ENCODE results near the gene ELAC2. TPM values are rescaled to one million over a fixed set of nuclear protein-coding genes. Genes with fewer than 3 reads are reported as not detected.
A peak's percentile ranks its signal among the peaks of the same experiment; 100 is the strongest.
"Not testable (repeated sequence)": the region's sequence is repeated elsewhere in the genome, so short reads cannot be mapped to it uniquely, and the experiment has no call there.

The ELAC2 gene
- total RNA-seq, 6 donors from 2014 or later = 40.5 to 67.1 (median 46.4) TPM

DNA sequence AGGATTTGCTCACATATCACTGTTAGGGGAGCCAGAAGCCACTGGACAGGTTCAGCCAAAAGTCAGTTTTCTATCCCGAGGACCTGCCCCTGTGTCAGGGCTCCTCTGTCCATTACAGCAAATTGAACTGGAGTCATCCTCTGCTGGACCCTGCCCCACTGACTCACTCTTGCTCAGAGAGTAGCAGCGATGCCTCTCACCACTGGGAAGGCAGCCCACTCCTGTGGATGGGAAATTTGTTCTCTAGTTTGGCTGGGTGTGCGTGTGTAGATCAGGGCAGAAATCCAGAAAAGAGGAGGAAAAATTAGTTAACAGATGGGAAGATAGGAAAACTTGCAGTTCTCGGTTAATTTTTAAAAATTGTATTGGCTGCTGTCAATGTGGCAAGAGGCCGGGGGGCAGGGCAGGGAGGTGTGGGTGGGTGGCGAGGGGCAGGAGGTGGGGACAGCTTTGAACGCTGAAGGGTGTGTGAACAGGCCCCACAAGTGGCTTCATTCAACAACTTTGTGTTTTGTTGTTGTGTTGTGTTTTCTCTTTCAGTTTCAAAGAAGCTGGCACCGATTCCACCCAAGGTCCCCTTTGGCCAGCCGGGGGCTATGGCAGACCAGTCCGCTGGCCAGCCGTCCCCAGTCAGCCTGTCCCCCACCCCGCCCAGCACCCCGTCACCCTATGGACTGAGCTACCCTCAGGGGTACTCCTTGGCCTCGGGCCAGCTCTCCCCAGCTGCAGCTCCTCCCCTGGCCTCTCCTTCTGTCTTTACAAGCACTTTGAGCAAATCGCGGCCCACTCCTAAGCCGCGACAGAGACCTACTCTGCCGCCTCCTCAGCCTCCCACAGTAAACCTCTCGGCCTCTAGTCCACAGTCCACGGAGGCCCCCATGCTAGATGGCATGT is 33.6 kb downstream of the ELAC2 start:
- ATAC-seq (ENCODE audit: low FRiP score in 2 of 2) (peak in 1 of 2 donors; percentile 95), DNase-seq (no peak)
- no peaks in the 10 kb centered on the region for H3K27me3 ChIP-seq
- no peaks in the 10 kb centered on the region for H3K9me3 ChIP-seq
- no peaks in the 10 kb centered on the region for H3K4me1 ChIP-seq
- peak overlapping the region in 1 of 4 donors; percentile 3 for H3K27ac ChIP-seq
- peaks cover 0 to 6% (median 0%) of the 10 kb centered on the region in 4 donors for H3K36me3 ChIP-seq
- peak overlapping the region in 1 of 4 donors; percentile 3 for H3K4me3 ChIP-seq
- WGBS, 2 donors = 79 to 86% methylated on average over 21 of the region's 21 CpGs
- TF ChIP-seq POLR2A (IDR thresholded peaks at IDR 0.05) (no peak), CTCF (IDR thresholded peaks at IDR 0.05) (no peak), EP300 (IDR thresholded peaks at IDR 0.05) (no peak), POLR2AphosphoS5 (IDR thresholded peaks at IDR 0.05) (no peak)

DNA sequence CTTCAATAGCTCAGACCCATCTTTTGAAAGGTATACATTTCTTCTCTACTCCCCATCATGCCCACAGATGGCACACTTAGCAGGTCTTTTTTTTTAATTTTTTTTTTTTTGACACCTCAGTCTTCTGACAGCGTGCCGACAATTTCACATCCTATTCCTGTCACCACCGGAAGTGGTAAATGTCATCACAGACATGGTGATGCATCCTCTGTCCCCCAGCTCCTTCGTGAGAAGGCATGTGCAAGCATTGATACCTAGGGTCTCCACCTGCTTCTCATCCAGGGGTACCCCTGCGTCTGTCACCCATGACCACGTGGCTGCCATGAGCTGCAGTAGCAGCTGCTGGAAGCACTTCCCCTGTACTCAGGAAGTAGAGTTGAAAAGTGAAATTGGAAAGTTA is 35.6 kb downstream of the ELAC2 start:
- Histone ChIP-seq H3K27ac (no peak overlapping the region), H3K4me3 (no peak overlapping the region), H3K4me1 (no peaks in the 10 kb centered on the region), H3K27me3 (no peaks in the 10 kb centered on the region), H3K9me3 (no peaks in the 10 kb centered on the region), H3K36me3 (peaks cover 0 to 6% (median 0%) of the 10 kb centered on the region in 4 donors)
- 66% methylated on average over 6 of the region's 6 CpGs for WGBS, 2 donors
- TF ChIP-seq POLR2A (IDR thresholded peaks at IDR 0.05) = no peak
- no peak for TF ChIP-seq POLR2AphosphoS5 (IDR thresholded peaks at IDR 0.05)
- ATAC-seq (ENCODE audit: low FRiP score in 2 of 2) = no peak
- DNase-seq = no peak

DNA sequence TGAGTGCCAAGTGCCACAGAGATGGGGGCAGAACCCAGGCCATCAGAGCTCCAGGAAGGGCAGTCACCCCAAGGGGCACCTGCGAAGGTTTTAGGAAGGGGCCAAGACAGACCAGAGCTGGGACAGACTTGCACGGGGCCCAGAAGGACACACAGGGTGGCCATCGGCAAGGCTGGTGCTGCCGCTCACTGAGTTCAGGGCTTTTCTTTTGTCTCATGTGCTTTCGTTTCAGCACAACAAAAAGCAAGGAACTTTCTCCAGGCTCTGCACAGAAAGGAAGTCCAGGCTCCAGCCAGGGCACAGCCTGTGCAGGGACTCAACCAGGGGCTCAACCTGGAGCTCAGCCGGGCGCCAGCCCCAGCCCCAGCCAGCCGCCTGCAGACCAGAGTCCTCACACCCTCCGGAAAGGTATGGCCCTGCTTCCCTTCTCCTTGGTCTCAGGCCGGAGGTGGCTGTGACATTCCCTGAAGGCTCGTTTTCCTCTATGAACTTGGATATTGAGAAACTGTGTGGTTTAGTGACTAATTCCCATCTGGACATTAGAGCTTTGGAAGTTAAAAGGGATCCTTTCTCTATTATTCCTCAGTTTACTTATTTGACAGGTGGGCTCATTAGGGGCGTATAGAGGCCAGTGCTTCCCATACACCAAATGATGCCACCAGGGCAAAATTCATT is 37.9 kb downstream of the ELAC2 start:
- peaks cover 0 to 6% (median 0%) of the 10 kb centered on the region in 4 donors for H3K36me3 ChIP-seq
- DNase-seq (no peak), ATAC-seq (ENCODE audit: low FRiP score in 2 of 2) (no peak)
- H3K27me3 ChIP-seq = no peaks in the 10 kb centered on the region
- no peaks in the 10 kb centered on the region for H3K9me3 ChIP-seq
- 87 to 95% methylated on average over 10 to 12 of the region's 12 CpGs for WGBS, 2 donors
- no peak overlapping the region for H3K27ac ChIP-seq
- H3K4me1 ChIP-seq = no peaks in the 10 kb centered on the region
- H3K4me3 ChIP-seq = no peak overlapping the region
- TF ChIP-seq POLR2A (IDR thresholded peaks at IDR 0.05) (no peak), POLR2AphosphoS5 (IDR thresholded peaks at IDR 0.05) (no peak), CTCF (IDR thresholded peaks at IDR 0.05) (no peak), EP300 (IDR thresholded peaks at IDR 0.05) (no peak)

GRCh38 chr17:12979246-12979645 is 38.6 kb downstream of the ELAC2 start:
- H3K4me3 ChIP-seq = no peak overlapping the region
- no peak for ATAC-seq (ENCODE audit: low FRiP score in 2 of 2)
- no peak for TF ChIP-seq POLR2AphosphoS5 (IDR thresholded peaks at IDR 0.05)
- no peak for TF ChIP-seq EP300 (IDR thresholded peaks at IDR 0.05)
- no peak for TF ChIP-seq POLR2A (IDR thresholded peaks at IDR 0.05)
- peaks cover 0 to 6% (median 0%) of the 10 kb centered on the region in 4 donors for H3K36me3 ChIP-seq
- no peaks in the 10 kb centered on the region for H3K27me3 ChIP-seq
- no peak overlapping the region for H3K27ac ChIP-seq
- no peaks in the 10 kb centered on the region for H3K9me3 ChIP-seq
- 86 to 96% methylated on average over 5 of the region's 5 CpGs for WGBS, 2 donors
- H3K4me1 ChIP-seq = peaks cover 0 to 2% (median under 1%) of the 10 kb centered on the region in 4 donors
- no peak for DNase-seq

GRCh38 chr17:12978787-12979186 is 39.0 kb downstream of the ELAC2 start:
- not testable (repeated sequence) for H3K27ac ChIP-seq; H3K27me3 ChIP-seq; H3K4me1 ChIP-seq; ATAC-seq (ENCODE audit: low FRiP score in 2 of 2); DNase-seq; H3K4me3 ChIP-seq; H3K9me3 ChIP-seq; H3K36me3 ChIP-seq
- 90 to 92% methylated on average over 5 to 6 of the region's 6 CpGs for WGBS, 2 donors

- 72% methylated on average over 13 of the region's 13 CpGs for WGBS, 2 donors
- no peak overlapping the region for H3K27ac ChIP-seq
- no peaks in the 10 kb centered on the region for H3K9me3 ChIP-seq
- H3K36me3 ChIP-seq = peaks cover 0 to 6% (median 0%) of the 10 kb centered on the region in 4 donors
- no peak for TF ChIP-seq POLR2A (IDR thresholded peaks at IDR 0.05)
- no peak for TF ChIP-seq POLR2AphosphoS5 (IDR thresholded peaks at IDR 0.05)
- no peak for TF ChIP-seq EP300 (IDR thresholded peaks at IDR 0.05)
- no peak for TF ChIP-seq CTCF (IDR thresholded peaks at IDR 0.05)
- ATAC-seq (ENCODE audit: low FRiP score in 2 of 2) (no peak), DNase-seq (no peak)
- H3K4me1 ChIP-seq = peaks cover 0 to 7% (median 2%) of the 10 kb centered on the region in 4 donors
- no peak overlapping the region for H3K4me3 ChIP-seq
- no peaks in the 10 kb centered on the region for H3K27me3 ChIP-seq
These were observed 40.6 kb downstream of the ELAC2 start for GRCh38 chr17:12977008-12977751.
